GM18873 (cell line): Measurements from ENCODE around the gene MTHFD1.

Experiments used
- ATAC-seq: cut with Tn5 transposase; IDR thresholded peaks from one replicate; pipeline ENCODE4 v1.9.1; 2021; ENCODE audit warnings: mild to moderate bottlenecking, moderate library complexity, moderate number of reproducible peaks; ENCODE audit not compliant: unreplicated experiment, low FRiP score

MTHFD1 gene

DNA sequence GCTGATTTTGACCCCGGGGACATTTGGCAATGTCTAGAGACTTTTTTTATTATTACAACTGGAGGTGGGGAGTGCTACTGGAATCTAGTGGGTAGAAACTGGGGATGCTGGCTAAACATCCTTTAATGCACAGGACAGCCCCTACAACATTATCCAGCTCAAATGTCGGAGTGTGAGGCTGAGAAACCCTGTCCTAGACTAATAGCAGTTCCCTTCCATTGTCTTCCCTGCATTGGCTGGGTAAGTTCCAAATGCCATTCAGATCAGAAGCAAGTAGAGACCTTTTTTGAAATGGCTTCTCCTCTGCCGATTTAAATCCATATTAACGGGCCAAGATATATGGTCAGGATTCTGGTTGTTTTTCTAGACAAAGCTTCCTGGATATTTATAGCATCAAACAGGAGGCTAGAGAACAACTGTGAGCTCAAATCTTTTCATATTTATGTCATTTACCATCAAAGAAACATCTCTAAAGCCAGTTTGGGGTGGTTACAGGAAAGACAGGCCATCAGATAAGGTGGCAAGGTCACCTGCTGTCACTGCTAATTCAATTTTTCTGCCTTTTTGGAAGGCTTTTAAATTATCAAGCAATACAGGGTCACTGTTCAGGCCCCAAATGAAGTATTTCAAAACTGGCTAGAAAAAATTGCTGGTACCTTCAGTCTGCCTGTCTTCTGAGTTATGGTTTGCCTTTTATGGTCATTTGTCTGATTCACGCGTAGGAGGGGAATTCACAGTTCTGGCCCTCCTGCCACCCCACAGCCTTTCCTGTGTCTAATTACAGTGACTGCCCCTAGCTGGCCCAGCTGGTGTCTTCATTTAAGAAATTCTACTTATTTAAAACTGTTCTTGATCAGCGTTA, 57.1 kb downstream of the MTHFD1 start:
- ATAC-seq: peak; percentile 95

DNA sequence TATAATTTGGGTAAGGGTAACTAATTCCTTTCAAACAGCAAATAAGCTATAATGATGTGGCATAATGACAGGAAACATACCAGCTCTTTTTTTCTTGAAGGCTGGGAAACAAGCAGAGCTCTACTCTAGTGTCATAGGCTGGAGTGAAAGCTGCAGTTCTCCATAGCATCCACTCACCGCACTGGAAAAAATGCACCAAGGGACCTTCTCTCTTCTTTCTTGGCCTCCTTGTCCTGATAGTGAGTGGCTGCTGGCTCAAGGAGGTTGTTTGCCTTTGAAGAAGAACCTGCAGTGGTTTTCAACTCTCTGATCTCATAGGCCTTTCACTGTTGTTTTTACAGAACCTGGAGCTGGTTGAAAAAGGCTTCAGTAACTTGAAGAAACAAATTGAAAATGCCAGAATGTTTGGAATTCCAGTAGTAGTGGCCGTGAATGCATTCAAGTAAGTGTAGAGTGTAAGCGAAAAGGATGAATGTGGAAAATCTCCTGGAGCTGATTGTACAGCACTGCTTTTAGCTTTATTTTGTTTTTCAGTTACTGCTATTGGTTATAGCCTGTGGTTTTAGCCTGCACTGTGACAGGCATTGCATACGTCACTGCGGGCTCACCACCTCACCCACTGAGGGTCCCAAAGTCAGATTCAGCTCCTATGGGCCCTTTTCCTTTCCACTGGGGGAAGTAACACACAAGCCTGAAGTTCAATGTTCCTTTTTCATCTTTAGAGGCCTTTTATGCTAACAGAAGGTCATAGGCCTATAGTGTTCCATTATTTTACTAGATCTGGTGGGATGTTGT, 59.9 kb downstream of the MTHFD1 start:
- no peak for ATAC-seq

DNA sequence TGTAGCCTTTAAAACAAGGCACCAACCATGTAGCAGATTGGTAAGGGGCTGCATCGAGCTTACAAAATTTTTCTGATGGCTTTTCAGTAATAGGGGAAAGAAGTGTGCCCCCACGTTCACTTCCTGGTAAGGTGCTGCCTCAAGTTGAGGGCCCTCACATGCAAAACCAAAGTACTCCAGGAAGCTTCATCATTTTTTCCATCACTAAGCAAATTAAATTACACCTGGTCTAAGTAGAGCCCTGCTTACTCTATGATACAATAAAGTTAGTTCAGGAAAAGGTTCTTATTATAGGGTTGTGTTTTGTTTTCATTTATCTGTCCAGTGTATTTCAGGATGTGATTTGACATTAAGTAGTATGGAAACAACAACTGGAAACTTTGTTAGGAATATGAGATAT, 62.1 kb downstream of the MTHFD1 start:
- no peak for ATAC-seq

DNA sequence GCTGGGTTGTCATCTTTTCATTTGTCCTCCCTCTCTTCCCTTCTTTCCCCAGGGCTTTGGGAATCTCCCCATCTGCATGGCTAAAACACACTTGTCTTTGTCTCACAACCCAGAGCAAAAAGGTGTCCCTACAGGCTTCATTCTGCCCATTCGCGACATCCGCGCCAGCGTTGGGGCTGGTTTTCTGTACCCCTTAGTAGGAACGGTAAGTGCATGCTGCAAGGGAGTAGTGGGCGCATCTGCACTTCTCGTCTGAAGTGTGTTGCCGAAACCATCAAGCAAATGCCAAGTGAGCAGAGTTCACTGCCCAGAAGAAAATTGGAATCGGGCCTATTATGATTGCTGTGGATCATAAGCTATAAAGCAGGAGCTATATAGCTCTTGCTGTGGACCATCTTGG, 66.5 kb downstream of the MTHFD1 start:
- no peak for ATAC-seq

DNA sequence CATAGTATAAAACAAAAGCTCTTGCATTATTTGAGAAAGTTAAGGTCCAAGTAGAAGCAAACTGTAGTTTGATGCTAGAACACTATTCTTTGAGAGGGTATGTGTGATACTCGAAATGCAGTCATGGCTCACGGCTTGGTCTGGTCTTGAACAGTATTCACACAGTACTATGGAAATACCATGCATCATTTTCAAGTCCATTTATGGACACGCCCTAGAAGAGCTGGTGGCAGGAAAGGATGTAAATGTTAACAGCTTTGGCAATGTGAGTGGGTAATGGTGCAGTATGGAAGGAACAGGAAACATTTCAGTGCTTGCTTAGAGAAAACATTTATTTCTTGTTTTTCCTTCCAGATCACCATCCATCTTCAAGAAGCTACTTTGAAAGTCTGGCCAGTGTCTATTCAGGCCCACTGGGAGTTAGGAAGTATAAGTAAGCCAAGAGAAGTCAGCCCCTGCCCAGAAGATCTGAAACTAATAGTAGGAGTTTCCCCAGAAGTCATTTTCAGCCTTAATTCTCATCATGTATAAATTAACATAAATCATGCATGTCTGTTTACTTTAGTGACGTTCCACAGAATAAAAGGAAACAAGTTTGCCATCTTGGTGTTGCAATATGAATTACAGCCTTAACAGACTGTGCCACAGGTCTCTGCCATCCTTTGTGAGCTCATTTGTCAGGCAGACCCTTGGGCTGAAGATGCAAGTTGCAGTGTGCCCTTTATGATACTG, 71.4 kb downstream of the MTHFD1 start:
- no peak for ATAC-seq

DNA sequence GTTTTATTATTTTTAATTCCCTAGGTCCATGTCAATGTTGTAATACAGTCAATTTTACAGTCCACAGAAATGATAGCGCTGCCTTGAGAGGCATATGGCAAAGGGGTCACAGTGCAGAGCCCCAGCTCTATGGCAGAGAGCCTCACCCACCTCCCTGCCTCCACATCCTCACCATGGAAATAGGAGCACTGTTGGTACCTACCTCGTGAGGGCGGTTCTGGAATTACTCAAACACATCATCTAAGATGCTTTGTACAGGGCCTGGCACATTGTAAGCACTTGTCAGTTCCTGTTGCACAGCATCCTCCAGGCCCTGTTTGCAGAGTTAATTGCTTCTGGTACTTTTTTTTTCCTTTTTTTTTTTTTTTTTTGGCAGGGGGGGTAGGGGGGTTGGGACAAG, 73.1 kb downstream of the MTHFD1 start:
- ATAC-seq: no peak

DNA sequence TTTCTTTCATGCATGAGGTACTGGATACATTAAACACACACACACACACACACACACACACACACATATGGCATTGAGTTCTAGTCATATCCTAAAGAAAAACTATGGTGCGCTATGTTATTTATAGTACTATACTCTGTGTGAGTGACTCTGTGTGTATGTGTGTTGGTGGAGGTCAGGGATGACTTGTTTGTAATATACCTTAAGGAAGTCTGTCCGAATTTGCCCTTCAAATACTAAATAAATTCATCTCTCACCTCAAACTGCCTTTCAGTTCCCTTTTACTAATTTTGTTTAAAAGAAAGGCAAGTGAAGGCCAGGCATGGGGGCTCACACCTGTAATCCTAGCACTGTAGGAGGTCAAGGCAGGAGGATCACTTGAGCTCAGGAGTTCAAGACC, 75.0 kb downstream of the MTHFD1 start:
- no peak for ATAC-seq

DNA sequence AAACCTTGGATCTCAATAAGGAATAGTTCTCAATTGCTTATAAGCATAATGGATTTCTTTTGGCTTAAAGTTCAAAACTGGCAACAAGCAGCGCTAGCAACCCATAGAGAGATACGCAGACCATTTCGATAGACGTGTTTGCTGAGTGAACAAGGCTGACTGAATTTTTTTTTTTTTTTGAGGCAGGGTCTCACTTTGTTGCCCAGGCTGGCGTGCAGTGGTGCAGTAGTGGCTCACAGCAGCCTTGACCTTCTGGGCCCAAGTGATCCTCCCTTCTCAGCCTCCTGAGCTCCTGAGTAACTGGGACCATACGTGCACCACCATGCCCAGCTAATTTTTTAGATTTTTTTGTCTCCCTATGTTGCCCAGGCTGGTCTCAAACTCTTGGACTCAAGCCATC, 75.7 kb downstream of the MTHFD1 start:
- ATAC-seq: no peak

DNA sequence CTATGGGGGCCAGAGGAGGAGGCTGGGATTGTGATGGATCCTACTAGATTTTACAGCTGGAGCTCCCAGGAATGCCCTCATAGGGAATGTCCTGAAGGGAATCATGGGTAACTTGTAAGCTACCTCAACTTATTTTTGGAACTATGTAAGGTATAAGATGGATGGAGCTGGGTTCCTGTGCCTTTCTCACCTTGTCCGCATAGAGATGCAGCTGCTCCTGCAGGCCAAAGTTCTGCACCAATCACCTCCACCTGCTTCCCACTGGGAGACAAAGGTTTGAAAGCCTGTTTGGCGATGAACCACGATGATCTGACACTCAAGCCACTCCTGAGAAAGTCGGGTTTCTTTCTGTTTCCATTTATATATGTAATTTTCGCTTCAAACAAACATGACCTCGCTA, 76.5 kb downstream of the MTHFD1 start:
- ATAC-seq: no peak

DNA sequence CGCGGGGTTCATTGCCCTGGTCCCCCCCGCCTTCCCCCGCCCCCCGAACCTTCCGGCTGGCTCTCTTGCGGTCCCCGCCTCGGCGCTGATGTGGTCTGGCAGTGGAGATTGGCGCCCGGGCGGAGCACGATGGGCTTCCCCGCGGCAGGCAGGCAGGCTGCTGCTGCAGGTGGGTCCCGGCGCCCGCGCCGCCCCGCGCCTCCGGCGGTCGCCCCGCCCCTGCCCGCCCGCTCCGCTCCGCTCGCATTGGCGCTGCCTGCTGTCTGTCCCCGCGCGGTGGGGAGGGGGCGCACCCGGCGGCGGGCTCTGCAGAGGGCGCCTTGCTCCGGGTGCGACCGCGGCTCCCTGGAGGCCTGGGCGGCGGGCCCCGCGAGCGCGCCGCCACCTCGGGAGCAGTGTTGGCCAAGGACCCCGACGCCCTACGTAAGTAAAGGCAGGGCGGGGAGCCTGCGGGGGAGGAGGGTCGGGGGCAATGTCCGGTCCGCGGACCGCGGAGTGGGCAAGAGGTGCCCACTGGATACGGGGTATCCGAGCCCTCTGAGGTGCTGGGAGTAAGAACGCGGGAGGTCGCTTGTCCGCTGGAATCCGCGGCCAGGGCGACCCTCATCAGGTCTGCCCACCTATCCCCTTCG, 77.2 kb downstream of the MTHFD1 start, which contains the start of gene AKAP5:
Gene AKAP5 (plus strand): TSS at position 309 of the 632 bp plus-strand sequence. CDS start 2,896 bp downstream, outside the sequence.
- no peak for ATAC-seq

DNA sequence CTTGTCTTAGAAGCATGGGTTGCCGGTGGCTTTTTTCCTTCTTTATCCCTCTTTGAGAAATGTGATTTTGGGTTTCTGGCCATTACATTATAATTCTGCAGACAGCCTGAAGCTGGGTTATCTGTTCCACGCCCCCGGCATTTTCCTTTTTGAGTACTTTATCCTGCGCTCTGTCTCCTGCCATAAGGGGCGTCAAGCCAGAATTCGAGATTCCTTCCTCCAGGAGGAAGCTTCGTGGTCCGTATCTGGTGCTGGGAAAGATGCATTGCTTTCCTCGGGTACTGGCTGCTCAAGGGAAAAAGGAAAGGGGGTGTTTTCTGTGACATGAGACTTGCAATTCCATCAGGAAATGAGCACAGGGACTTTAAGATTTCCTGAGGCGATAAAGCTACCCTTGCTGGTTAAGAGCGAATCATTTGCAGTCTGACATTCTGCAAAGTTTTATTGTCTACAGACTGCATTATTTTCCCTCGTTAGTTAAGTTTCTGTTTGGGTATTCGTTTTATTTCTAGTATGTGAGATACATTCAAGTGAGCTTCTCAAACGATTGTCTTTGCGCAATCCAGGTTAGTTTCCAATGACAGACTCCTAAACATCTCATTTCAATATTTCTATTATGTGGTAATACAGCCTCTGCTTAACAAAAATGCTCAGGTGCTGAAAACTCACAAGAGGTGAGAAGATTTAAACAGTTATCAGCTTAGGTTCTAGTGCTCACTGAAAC, 77.8 kb downstream of the MTHFD1 start:
- no peak for ATAC-seq

DNA sequence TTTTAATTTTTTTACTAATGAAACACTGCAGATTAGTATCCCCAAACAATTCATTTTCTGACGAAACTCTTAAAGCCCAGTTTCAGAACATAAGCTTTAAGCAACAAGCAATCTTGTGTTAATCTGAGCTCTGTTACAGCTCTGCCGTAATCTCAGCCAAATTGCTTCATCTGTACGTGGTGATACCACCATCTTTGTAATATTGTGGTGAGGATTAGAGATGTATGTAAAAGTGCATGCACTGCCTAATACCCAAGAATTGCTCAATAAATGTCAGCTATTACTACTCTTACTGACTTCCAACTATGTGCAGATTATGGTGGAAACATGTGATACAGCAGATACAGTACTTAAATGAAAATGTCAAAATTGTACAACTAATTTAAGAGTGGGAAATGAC, 78.9 kb downstream of the MTHFD1 start:
- no peak for ATAC-seq

DNA sequence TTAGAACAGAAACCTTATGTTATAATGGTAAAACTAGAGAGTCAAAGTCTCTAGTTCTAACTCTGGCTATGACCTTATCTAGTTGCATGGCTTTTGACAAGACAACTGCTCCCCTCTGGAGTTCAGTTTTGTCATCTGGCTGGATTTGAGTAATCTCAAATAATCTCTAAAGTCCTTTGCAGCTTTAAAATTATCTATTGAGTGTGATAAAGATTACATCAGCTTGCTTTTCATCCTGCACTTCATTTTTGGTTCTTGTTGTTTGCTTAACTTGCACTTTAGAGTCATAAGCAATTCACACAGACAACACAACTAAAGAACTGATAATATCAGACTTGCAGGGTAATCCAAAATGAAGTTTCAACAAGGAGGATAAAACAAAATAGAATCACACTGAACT, 79.4 kb downstream of the MTHFD1 start:
- no peak for ATAC-seq

DNA sequence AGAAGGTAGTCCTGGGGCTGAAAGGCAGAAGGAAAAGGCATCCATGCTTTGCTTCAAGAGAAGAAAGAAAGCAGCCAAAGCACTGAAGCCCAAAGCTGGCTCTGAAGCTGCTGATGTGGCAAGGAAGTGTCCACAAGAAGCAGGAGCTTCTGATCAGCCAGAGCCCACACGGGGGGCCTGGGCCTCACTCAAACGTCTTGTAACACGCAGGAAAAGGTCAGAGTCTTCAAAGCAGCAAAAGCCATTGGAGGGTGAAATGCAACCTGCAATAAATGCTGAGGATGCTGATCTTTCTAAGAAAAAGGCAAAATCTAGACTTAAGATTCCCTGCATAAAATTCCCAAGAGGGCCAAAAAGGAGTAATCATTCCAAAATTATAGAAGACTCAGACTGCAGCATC, 80.3 kb downstream of the MTHFD1 start:
- ATAC-seq: no peak

DNA sequence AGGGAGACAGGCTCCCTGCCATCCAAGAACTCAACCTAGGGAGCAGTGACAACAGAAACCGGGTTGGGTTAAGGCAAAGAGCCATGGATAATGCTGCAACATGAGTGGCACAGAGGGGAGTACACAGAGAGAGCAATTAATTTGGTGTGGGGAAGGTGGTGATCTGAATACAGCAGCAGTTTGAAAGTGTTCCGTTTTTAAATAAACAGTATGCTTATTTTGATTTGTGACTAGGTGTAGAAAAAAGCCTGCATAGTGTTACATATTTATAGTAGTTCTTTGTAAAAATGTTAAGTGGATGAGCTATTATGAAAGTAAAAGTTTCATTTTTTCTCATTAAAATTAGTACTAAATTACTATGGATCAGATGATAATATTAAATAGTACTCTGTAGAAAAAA, 85.9 kb downstream of the MTHFD1 start:
- no peak for ATAC-seq

DNA sequence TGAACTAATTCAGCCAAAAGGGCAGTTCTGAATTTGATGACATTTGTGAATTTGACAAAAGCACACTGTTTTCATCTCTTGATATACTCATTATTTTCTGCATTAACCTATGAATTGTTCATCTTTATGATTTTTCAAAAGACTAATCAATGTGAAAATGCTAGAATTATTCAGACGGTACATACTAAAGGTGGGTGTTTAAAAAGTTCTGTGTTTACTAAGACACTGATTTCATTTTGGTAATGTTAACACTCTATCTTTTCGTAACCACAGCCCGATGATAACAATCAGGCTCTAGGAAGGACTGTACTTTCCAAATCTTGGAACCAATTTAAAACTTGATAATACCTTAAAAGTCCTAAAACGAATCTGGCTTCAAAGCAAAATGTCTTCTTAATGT, 86.5 kb downstream of the MTHFD1 start:
- no peak for ATAC-seq

DNA sequence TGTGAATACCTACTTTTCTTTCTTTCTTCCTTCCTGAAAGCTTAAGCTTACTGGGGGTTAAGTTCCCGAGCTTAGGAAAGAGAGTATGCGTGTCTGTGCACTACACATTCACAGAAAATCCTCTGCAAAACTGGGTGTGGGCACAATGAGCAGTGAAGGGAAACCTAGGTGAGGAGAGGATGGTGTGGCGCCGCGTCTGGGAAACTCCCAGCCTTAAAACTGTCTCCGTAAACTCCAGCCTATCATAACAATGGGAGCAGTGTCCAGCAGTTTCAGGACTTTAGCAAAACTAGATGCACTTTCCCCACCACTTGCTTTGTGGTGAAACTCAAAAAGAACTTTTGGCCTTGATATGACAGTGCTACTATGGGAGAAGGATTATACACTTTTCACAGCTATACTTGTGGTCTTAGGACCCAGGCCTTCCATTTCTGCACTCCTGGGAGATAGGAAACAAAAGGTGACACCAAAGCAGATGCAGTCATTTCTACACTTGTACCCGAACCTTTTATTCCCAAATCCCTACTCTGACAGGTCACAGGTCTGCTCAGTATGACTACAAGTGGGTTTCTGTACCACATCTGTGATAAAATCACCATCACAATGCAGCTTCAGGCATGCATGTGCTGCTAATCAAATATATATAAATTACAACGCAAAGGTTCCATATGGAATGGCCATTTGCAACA, 87.6 kb downstream of the MTHFD1 start:
- ATAC-seq: no peak

DNA sequence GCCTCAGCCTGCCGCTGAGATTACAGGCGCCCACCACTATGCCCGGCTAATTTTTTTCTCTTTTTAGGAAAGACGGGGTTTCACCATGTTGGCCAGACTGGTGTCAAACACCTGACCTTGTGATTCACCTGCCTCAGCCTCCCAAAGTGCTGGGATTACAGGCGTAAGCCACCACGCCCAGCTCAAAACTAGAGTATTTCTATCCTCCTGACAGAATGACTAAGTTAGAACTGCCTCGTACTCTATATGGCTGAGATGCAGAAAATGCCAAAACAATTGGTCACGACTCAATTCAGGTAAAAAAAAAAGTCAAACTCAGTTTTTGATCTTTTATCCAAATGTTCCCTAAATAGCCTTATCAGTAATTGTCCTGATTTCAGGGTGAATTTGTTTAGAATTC, 88.3 kb downstream of the MTHFD1 start:
- no peak for ATAC-seq

DNA sequence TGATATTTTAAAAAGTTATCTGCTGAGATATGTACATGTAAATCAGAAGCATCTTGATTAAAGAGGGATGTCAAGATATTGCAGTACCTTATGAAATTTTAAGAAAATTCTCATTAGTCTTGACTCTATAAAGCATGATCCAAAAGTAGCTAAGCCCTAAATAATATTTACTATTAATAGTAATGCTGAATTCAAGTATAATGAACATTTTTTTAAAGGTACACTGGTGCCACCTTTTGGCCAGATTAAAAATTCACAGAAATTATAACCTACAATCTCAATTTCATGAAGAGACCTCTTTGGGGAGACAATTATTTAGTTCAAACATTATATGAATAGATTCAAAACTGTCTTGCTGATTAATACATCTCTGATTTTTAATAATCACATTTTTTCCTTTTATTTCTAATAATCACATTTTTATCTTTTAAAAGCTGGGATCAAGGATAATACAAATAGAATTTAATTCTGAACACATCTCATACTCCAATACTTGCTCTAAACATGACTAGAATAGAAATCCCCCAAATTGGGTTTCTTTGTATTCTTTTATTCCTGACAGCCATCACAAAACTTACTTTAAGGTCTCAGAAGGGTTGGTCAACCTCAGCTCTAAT, 90.6 kb downstream of the MTHFD1 start:
- no peak for ATAC-seq
